OCI-LY1 (cell line): ENCODE results near the gene PPM1N.
A peak's percentile ranks its signal among the peaks of the same experiment; 100 is the strongest.

ENCODE experiments used
- H2AFZ ChIP-seq: fragments of 200-600 bp; sonication (generic), shearing (Covaris generic); 2 replicates; pipeline ENCODE4 v1.6.0; 2014; ENCODE audit warnings: antibody characterized with exemption, mild to moderate bottlenecking, low read length
- H3F3A ChIP-seq: fragments of 200-600 bp; sonication (generic), shearing (Covaris generic); 2 replicates; pipeline ENCODE4 v1.6.0; 2014; ENCODE audit warnings: mild to moderate bottlenecking, antibody characterized with exemption, low read length, moderate library complexity; ENCODE audit not compliant: insufficient read depth
- H3K27ac ChIP-seq: fragments of 200-600 bp; sonication (generic); 2 replicates; pipeline ENCODE4 v1.5.1; 2014; ENCODE audit warnings: low read length, mixed run types, mild to moderate bottlenecking, low read depth; ENCODE audit not compliant: poor library complexity, severe bottlenecking
- H3K27me3 ChIP-seq: fragments of 200-600 bp; sonication (generic); 2 replicates; pipeline ENCODE4 v1.6.0; 2014; ENCODE audit warnings: antibody characterized with exemption, mild to moderate bottlenecking, low read length, moderate library complexity; ENCODE audit not compliant: insufficient read depth
- H3K36me3 ChIP-seq: fragments of 200-600 bp; sonication (generic); 2 replicates; pipeline ENCODE4 v1.6.1; 2014; ENCODE audit warnings: mild to moderate bottlenecking, antibody characterized with exemption, low read length, moderate library complexity, mixed read lengths; ENCODE audit not compliant: insufficient read depth
- H3K4me1 ChIP-seq: fragments of 200-600 bp; sonication (generic); 2 replicates; pipeline ENCODE4 v1.5.1; 2014; ENCODE audit warnings: mild to moderate bottlenecking, low read length, moderate library complexity; ENCODE audit not compliant: insufficient read depth, severe bottlenecking
- H3K4me2 ChIP-seq: fragments of 200-600 bp; sonication (generic), shearing (Covaris generic); 2 replicates; pipeline ENCODE4 v1.6.1; 2014; ENCODE audit warnings: low read length
- H3K4me3 ChIP-seq: fragments of 200-600 bp; sonication (generic); 2 replicates; pipeline ENCODE4 v1.5.1; 2014; ENCODE audit warnings: low read length, low read depth, mild to moderate bottlenecking, mixed read lengths; ENCODE audit not compliant: poor library complexity, severe bottlenecking
- H3K79me2 ChIP-seq: fragments of 200-600 bp; shearing (Covaris generic); 2 replicates; pipeline ENCODE4 v1.6.1; 2016; ENCODE audit warnings: mixed run types, low read length, mixed read lengths; ENCODE audit not compliant: insufficient read depth
- H3K9ac ChIP-seq: fragments of 200-600 bp; sonication (generic), shearing (Covaris generic); 2 replicates; pipeline ENCODE4 v1.6.1; 2014; ENCODE audit warnings: mild to moderate bottlenecking, low read length, mixed read lengths
- H3K9me2 ChIP-seq: fragments of 200-600 bp; sonication (generic), shearing (Covaris generic); 2 replicates; pipeline ENCODE4 v1.6.1; 2014; ENCODE audit warnings: low read depth, mild to moderate bottlenecking, low read length, mixed read lengths
- H3K9me3 ChIP-seq: fragments of 200-600 bp; shearing (Covaris generic); 2 replicates; pipeline ENCODE4 v1.6.1; 2014; ENCODE audit warnings: low read length, mixed read lengths
- H4K20me1 ChIP-seq: fragments of 200-600 bp; sonication (generic), shearing (Covaris generic); 2 replicates; pipeline ENCODE4 v1.6.0; 2016; ENCODE audit warnings: mild to moderate bottlenecking, low read length; ENCODE audit not compliant: insufficient read depth
- EZH2 ChIP-seq: fragments of 200-600 bp; sonication (generic), shearing (Covaris generic); IDR thresholded peaks from 2 replicates; pipeline ENCODE4 v1.8.0; 2017; ENCODE audit warnings: borderline replicate concordance, mixed run types, mild to moderate bottlenecking, antibody characterized with exemption, low read length, moderate library complexity, mixed read lengths
- TF ChIP-seq, protein P1 (sequence below): fragments of 200-600 bp; sonication (generic), shearing (Covaris generic); IDR thresholded peaks from 2 replicates; pipeline ENCODE4 v1.5.1; 2017; ENCODE audit warnings: mild to moderate bottlenecking, antibody characterized with exemption, low read length, moderate library complexity, mixed read lengths

Gene PPM1N, protein sequence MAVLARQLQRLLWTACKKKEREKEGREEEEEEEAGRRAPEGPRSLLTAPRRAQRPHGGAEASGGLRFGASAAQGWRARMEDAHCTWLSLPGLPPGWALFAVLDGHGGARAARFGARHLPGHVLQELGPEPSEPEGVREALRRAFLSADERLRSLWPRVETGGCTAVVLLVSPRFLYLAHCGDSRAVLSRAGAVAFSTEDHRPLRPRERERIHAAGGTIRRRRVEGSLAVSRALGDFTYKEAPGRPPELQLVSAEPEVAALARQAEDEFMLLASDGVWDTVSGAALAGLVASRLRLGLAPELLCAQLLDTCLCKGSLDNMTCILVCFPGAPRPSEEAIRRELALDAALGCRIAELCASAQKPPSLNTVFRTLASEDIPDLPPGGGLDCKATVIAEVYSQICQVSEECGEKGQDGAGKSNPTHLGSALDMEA

DNA sequence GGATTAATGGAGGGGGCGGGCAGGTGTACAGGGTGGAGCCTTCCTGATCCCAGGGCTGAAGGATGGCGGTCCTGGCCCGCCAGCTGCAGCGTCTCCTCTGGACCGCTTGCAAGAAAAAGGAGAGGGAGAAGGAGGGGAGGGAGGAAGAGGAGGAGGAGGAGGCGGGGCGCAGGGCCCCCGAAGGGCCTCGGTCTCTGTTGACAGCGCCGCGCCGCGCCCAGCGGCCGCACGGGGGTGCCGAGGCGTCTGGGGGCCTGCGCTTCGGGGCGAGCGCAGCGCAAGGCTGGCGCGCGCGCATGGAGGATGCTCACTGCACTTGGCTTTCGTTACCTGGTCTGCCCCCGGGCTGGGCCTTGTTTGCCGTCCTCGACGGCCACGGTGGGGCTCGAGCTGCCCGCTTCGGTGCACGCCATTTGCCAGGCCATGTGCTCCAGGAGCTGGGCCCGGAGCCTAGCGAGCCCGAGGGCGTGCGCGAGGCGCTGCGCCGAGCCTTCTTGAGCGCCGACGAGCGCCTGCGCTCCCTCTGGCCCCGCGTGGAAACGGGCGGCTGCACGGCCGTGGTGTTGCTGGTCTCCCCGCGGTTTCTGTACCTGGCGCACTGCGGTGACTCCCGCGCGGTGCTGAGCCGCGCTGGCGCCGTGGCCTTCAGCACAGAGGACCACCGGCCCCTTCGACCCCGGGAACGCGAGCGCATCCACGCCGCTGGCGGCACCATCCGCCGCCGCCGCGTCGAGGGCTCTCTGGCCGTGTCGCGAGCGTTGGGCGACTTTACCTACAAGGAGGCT, at the start of gene PPM1N:
PPM1N (plus strand) TSS at position 33 of the 785 bp plus-strand sequence; CDS start at position 63, 30 bp downstream.
- Histone ChIP-seq H3K27ac (peak within 1 kb of the TSS; percentile 15), H3F3A (0 out of 2 replicates have a peak, but pooled peaks cover 5% of the 10 kb centered on the region), H3K9me3 (no peaks in the 10 kb centered on the region), H3K79me2 (no peaks in the 10 kb centered on the region), H3K4me2 (peak within 1 kb of the TSS; percentile 75), H2AFZ (no peak within 1 kb of the TSS), H3K9me2 (no peaks in the 10 kb centered on the region), H3K27me3 (0 out of 2 replicates have a peak, but pooled peaks cover 4% of the 10 kb centered on the region), H4K20me1 (no peaks in the 10 kb centered on the region), H3K36me3 (no peaks in the 10 kb centered on the region), H3K4me3 (peak within 1 kb of the TSS; percentile 58), H3K4me1 (peaks cover 40% of the 10 kb centered on the region), H3K9ac (peak within 1 kb of the TSS; percentile 48)
- TF ChIP-seq EZH2: no peak
- TF ChIP-seq, protein P1, sequence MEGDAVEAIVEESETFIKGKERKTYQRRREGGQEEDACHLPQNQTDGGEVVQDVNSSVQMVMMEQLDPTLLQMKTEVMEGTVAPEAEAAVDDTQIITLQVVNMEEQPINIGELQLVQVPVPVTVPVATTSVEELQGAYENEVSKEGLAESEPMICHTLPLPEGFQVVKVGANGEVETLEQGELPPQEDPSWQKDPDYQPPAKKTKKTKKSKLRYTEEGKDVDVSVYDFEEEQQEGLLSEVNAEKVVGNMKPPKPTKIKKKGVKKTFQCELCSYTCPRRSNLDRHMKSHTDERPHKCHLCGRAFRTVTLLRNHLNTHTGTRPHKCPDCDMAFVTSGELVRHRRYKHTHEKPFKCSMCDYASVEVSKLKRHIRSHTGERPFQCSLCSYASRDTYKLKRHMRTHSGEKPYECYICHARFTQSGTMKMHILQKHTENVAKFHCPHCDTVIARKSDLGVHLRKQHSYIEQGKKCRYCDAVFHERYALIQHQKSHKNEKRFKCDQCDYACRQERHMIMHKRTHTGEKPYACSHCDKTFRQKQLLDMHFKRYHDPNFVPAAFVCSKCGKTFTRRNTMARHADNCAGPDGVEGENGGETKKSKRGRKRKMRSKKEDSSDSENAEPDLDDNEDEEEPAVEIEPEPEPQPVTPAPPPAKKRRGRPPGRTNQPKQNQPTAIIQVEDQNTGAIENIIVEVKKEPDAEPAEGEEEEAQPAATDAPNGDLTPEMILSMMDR: peak; percentile 29; the same call in 1 of the 2 replicates

DNA sequence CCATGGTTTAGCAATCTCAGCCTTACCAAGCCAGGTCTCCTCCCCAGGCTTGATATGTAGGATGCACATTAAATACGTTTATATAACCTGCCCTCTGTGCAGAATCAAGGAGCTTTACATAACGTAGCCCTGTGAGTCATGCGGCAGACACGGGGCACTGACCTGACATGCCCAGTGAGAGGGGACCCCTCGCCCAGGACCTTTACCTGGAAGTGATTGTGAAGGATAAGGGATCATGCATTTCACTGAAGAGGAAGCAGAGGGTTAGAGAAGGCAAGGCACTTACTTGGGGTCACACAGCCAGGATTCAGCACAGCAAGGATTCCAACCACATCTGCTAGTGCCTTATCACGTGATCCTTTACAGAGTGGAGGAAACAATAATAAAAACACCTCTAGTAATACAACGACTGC, 49.4 kb upstream of the PPM1N start:
- no peaks in the 10 kb centered on the region; the same call in 1 of the 2 replicates for H3F3A ChIP-seq
- no peaks in the 10 kb centered on the region for H3K9me2 ChIP-seq

DNA sequence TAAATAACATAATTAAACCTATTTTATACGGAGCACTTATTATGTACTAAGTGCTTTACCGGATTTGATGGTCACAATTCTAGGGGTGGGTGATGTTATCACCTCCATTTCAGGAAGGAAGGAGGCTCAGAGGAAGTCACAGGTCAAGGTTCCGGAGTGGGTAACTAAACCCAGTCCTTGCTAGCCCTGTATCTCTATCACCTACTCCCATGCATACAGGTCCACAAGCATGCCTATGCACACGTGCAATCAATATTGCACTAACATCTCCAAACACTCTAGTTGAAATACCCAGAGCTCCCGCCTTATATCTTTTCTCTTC, 48.3 kb upstream of the PPM1N start:
- H3K27me3 ChIP-seq: no peaks in the 10 kb centered on the region
- H3K9me3 ChIP-seq: no peaks in the 10 kb centered on the region
- peak overlapping the region; percentile 65 for H3K4me3 ChIP-seq
- H4K20me1 ChIP-seq: no peaks in the 10 kb centered on the region
- H3K9ac ChIP-seq: peak overlapping the region; percentile 66
- no peaks in the 10 kb centered on the region for H3K36me3 ChIP-seq
- no peaks in the 10 kb centered on the region for H3K79me2 ChIP-seq
- no peak overlapping the region for H3K27ac ChIP-seq
- TF ChIP-seq, protein P1: no peak
- no peak for TF ChIP-seq EZH2
- H3K9me2 ChIP-seq: no peaks in the 10 kb centered on the region
- H3F3A ChIP-seq: no peaks in the 10 kb centered on the region; the same call in 1 of the 2 replicates
- H3K4me1 ChIP-seq: peaks cover 30% of the 10 kb centered on the region
- no peak overlapping the region for H2AFZ ChIP-seq
- peak overlapping the region; percentile 82 for H3K4me2 ChIP-seq

More for the DNA sequence above, 49.4 kb upstream of the PPM1N start:
- H3K4me1 ChIP-seq: peaks cover 40% of the 10 kb centered on the region
- no peaks in the 10 kb centered on the region for H3K9me3 ChIP-seq
- no peaks in the 10 kb centered on the region for H3K79me2 ChIP-seq
- no peaks in the 10 kb centered on the region for H3K36me3 ChIP-seq
- TF ChIP-seq, protein P1: no peak
- no peak for TF ChIP-seq EZH2
- H3K27ac ChIP-seq: no peak overlapping the region
- no peaks in the 10 kb centered on the region for H4K20me1 ChIP-seq
- no peak overlapping the region for H2AFZ ChIP-seq
- no peak overlapping the region for H3K9ac ChIP-seq
- H3K27me3 ChIP-seq: no peaks in the 10 kb centered on the region
- H3K4me2 ChIP-seq: no peak overlapping the region
- H3K4me3 ChIP-seq: no peak overlapping the region
